ENCODE results near the gene MRPS14. TPM values are rescaled to one million over a fixed set of nuclear protein-coding genes. Genes with fewer than 3 reads are reported as not detected.

MRPS14 gene
- polyA plus RNA-seq, 1 donor from 2014 or later, result 49.5 TPM

DNA sequence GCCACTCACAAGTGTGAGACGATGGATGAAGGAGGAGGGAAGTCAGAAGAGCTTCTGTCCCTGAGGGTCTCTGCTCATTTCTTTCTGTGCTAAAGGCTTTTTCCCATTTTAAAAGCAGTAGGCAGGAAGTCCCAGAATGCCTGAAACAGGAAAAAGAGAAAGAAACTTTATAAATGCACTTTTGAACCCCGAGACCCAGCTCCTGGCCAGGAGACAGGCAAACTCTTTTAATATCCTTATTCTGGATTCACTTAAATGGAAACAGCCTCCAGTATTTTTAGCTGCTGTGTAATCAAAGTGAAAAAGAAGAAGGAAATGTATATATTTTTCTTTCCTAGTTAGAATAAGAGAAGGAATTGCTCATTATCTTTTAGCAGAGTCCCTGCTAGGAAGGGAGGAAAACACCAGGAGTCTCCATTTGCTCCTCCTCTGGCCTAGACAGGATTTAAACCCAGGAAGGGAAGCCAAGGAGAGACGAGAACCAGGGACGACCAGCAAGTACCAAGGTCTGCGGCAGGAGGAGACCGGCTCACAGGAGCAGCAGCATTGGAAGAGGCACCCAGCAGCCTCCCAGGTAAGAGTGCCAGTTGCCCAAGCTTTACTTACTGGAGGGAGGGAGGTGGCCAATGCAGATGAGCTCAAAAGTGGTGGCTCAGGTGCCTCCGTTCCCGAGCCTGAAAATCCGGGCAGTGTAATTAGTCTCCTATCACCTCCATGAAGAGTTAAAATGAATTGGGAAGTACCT, 44.3 kb upstream of the MRPS14 start, which contains the start of gene TNN:
Gene TNN (plus strand): TSS at position 472 of the 745 bp plus-strand sequence. CDS start 9,586 bp downstream, outside the sequence.
- peaks cover 2% of the 10 kb centered on the region for H3F3A ChIP-seq (ENCODE audit: insufficient read depth, low read length, poor library complexity, severe bottlenecking)
- H3K4me2 ChIP-seq (ENCODE audit: low read length), result no peak within 1 kb of the TSS
- H3K27me3 ChIP-seq (ENCODE audit: insufficient read depth, low read depth, low read length), result no peaks in the 10 kb centered on the region
- no peaks in the 10 kb centered on the region for H4K20me1 ChIP-seq (ENCODE audit: insufficient read depth)
- no peaks in the 10 kb centered on the region for H3K9me3 ChIP-seq (ENCODE audit: low read length)
- no peak within 1 kb of the TSS for H2AFZ ChIP-seq (ENCODE audit: low read depth, low read length)
- H3K36me3 ChIP-seq (ENCODE audit: insufficient read depth, low read length), result no peaks in the 10 kb centered on the region
- TF ChIP-seq, protein P1, sequence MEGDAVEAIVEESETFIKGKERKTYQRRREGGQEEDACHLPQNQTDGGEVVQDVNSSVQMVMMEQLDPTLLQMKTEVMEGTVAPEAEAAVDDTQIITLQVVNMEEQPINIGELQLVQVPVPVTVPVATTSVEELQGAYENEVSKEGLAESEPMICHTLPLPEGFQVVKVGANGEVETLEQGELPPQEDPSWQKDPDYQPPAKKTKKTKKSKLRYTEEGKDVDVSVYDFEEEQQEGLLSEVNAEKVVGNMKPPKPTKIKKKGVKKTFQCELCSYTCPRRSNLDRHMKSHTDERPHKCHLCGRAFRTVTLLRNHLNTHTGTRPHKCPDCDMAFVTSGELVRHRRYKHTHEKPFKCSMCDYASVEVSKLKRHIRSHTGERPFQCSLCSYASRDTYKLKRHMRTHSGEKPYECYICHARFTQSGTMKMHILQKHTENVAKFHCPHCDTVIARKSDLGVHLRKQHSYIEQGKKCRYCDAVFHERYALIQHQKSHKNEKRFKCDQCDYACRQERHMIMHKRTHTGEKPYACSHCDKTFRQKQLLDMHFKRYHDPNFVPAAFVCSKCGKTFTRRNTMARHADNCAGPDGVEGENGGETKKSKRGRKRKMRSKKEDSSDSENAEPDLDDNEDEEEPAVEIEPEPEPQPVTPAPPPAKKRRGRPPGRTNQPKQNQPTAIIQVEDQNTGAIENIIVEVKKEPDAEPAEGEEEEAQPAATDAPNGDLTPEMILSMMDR (IDR thresholded peaks at IDR 0.05; ENCODE audit: poor library complexity, severe bottlenecking), result no peak
- no peak for TF ChIP-seq TAF1 (IDR thresholded peaks at IDR 0.05; ENCODE audit: low read depth)
- TF ChIP-seq RAD21 (conservative IDR thresholded peaks at IDR 0.05), result no peak
- TF ChIP-seq, protein P2, sequence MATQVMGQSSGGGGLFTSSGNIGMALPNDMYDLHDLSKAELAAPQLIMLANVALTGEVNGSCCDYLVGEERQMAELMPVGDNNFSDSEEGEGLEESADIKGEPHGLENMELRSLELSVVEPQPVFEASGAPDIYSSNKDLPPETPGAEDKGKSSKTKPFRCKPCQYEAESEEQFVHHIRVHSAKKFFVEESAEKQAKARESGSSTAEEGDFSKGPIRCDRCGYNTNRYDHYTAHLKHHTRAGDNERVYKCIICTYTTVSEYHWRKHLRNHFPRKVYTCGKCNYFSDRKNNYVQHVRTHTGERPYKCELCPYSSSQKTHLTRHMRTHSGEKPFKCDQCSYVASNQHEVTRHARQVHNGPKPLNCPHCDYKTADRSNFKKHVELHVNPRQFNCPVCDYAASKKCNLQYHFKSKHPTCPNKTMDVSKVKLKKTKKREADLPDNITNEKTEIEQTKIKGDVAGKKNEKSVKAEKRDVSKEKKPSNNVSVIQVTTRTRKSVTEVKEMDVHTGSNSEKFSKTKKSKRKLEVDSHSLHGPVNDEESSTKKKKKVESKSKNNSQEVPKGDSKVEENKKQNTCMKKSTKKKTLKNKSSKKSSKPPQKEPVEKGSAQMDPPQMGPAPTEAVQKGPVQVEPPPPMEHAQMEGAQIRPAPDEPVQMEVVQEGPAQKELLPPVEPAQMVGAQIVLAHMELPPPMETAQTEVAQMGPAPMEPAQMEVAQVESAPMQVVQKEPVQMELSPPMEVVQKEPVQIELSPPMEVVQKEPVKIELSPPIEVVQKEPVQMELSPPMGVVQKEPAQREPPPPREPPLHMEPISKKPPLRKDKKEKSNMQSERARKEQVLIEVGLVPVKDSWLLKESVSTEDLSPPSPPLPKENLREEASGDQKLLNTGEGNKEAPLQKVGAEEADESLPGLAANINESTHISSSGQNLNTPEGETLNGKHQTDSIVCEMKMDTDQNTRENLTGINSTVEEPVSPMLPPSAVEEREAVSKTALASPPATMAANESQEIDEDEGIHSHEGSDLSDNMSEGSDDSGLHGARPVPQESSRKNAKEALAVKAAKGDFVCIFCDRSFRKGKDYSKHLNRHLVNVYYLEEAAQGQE (IDR thresholded peaks at IDR 0.05; ENCODE audit: borderline replicate concordance), result no peak
- no peak for TF ChIP-seq POLR2AphosphoS5 (IDR thresholded peaks at IDR 0.05)
- no peak for TF ChIP-seq EZH2 (IDR thresholded peaks at IDR 0.05; ENCODE audit: borderline replicate concordance, insufficient read depth, low read length, poor library complexity, severe bottlenecking)
- no peak for TF ChIP-seq EP300 (conservative IDR thresholded peaks at IDR 0.05; ENCODE audit: poor library complexity, severe bottlenecking)
- no peak for TF ChIP-seq SMC3 (conservative IDR thresholded peaks at IDR 0.05; ENCODE audit: poor library complexity)
- TF ChIP-seq MXI1 (conservative IDR thresholded peaks at IDR 0.05; ENCODE audit: poor library complexity, severe bottlenecking), result no peak
- H3K27ac ChIP-seq (ENCODE audit: low read length), result no peak within 1 kb of the TSS
- no peaks in the 10 kb centered on the region for H3K9me2 ChIP-seq (ENCODE audit: insufficient read depth, low read length)
- no peak within 1 kb of the TSS for H3K4me3 ChIP-seq (ENCODE audit: low read length)
- no peaks in the 10 kb centered on the region for H3K79me2 ChIP-seq (replicated peaks; ENCODE audit: insufficient read depth, low read length)
- no peak within 1 kb of the TSS for H3K9ac ChIP-seq (ENCODE audit: low read length)

DNA sequence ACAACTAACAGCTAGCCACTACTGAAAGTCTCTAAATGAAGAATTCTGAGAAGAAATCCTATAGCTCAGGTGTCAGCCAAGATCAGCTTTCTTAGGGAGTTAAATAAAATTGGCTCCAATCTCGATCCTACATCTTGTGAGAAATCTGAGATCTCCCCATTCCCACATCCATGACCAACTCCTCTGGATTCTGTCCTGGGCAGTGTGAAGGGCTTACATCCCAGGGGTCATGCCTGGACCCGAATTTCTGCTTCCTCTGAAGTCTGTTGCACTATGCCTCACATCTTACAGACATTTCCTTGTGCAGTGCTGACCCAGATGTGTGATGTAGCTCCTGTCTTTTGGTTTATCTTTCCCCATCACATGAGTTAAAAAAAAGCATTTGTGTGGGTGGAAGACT, 39.6 kb upstream of the MRPS14 start:
- H3F3A ChIP-seq (ENCODE audit: insufficient read depth, low read length, poor library complexity, severe bottlenecking), result no peaks in the 10 kb centered on the region
- no peak overlapping the region for H3K27ac ChIP-seq (ENCODE audit: low read length)
- H3K79me2 ChIP-seq (replicated peaks; ENCODE audit: insufficient read depth, low read length), result no peaks in the 10 kb centered on the region
- no peak overlapping the region for H3K4me3 ChIP-seq (ENCODE audit: low read length)
- H3K4me2 ChIP-seq (ENCODE audit: low read length), result no peak overlapping the region
- TF ChIP-seq MXI1 (conservative IDR thresholded peaks at IDR 0.05; ENCODE audit: poor library complexity, severe bottlenecking) (no peak), TAF1 (IDR thresholded peaks at IDR 0.05; ENCODE audit: low read depth) (no peak), RAD21 (conservative IDR thresholded peaks at IDR 0.05) (no peak)
- TF ChIP-seq, protein P1 (IDR thresholded peaks at IDR 0.05; ENCODE audit: poor library complexity, severe bottlenecking), result no peak
- no peaks in the 10 kb centered on the region for H3K27me3 ChIP-seq (ENCODE audit: insufficient read depth, low read depth, low read length)
- H4K20me1 ChIP-seq (ENCODE audit: insufficient read depth), result no peaks in the 10 kb centered on the region
- no peak overlapping the region for H3K9ac ChIP-seq (ENCODE audit: low read length)
- H2AFZ ChIP-seq (ENCODE audit: low read depth, low read length), result no peak overlapping the region
- no peaks in the 10 kb centered on the region for H3K9me2 ChIP-seq (ENCODE audit: insufficient read depth, low read length)
- H3K9me3 ChIP-seq (ENCODE audit: low read length), result no peaks in the 10 kb centered on the region
- no peaks in the 10 kb centered on the region for H3K36me3 ChIP-seq (ENCODE audit: insufficient read depth, low read length)

Data from neural cell (in vitro differentiated cells).